GM21723 (cell line): ENCODE data around the gene KAT14.
"Not testable (repeated sequence)": the region's sequence is repeated elsewhere in the genome, so short reads cannot be mapped to it uniquely, and the experiment has no call there.

ENCODE experiments used
- ATAC-seq: cut with Tn5 transposase; IDR thresholded peaks from one replicate; pipeline ENCODE4 v1.9.1; 2021; ENCODE audit warnings: mild to moderate bottlenecking, moderate library complexity; ENCODE audit not compliant: unreplicated experiment

KAT14 gene

GRCh38 chr20:18144541-18145099 is 7.0 kb downstream of the KAT14 start:
- ATAC-seq: no peak

GRCh38 chr20:18154342-18154741 is 16.7 kb downstream of the KAT14 start:
- ATAC-seq: no peak

GRCh38 chr20:18156045-18156444 is 18.4 kb downstream of the KAT14 start:
- ATAC-seq: no peak

GRCh38 chr20:18164356-18164755 is 26.7 kb downstream of the KAT14 start:
- no peak for ATAC-seq

GRCh38 chr20:18165553-18165952 is 27.9 kb downstream of the KAT14 start:
- ATAC-seq: no peak

- no peak for ATAC-seq
Observed at GRCh38 chr20:18166241-18166881, 28.7 kb downstream of the KAT14 start.

- no peak for ATAC-seq
Observed at GRCh38 chr20:18166950-18167349, 29.3 kb downstream of the KAT14 start.

GRCh38 chr20:18172379-18172778 is 34.7 kb downstream of the KAT14 start:
- ATAC-seq: no peak

GRCh38 chr20:18174906-18175683 is 37.4 kb downstream of the KAT14 start:
- no peak for ATAC-seq

GRCh38 chr20:18176318-18176785 is 38.7 kb downstream of the KAT14 start:
- ATAC-seq: no peak

- not testable (repeated sequence) for ATAC-seq
Observed at GRCh38 chr20:18180366-18180765, 42.7 kb downstream of the KAT14 start.

GRCh38 chr20:18180815-18181214 is 43.2 kb downstream of the KAT14 start:
- ATAC-seq: no peak

- no peak for ATAC-seq
Observed at GRCh38 chr20:18187020-18187419, 49.4 kb downstream of the KAT14 start.

- no peak for ATAC-seq
Observed at GRCh38 chr20:18188434-18188833, 50.8 kb downstream of the KAT14 start.

GRCh38 chr20:18190338-18191233 is 52.9 kb downstream of the KAT14 start:
- ATAC-seq: no peak

GRCh38 chr20:18191306-18191705 is 53.6 kb downstream of the KAT14 start:
- ATAC-seq: no peak

GRCh38 chr20:18194461-18194860 is 56.8 kb downstream of the KAT14 start:
- ATAC-seq: not testable (repeated sequence)

- ATAC-seq: no peak
Observed at GRCh38 chr20:18195931-18196330, 58.3 kb downstream of the KAT14 start.

GRCh38 chr20:18197382-18198070 is 59.9 kb downstream of the KAT14 start:
- ATAC-seq: no peak

GRCh38 chr20:18202966-18203365 is 65.3 kb downstream of the KAT14 start:
- no peak for ATAC-seq
